Measurements from ENCODE around the gene HID1. TPM values are rescaled to one million over a fixed set of nuclear protein-coding genes. Genes with fewer than 3 reads are reported as not detected.

Gene HID1
- total and polyA plus RNA-seq, 2 of the 4 experiments (the other 2 are of a cell fraction), result 0.18 to 1.7 TPM

GRCh38 chr17:74979408-74980146, 7.0 kb upstream of the HID1 start:
- Histone ChIP-seq H3K9ac (ENCODE audit: low read depth, low read length) (no peak overlapping the region), H4K91ac (ENCODE audit: insufficient read depth, low read depth, low read length) (no peak overlapping the region), H3K27me3 (ENCODE audit: control insufficient read depth, insufficient read depth, low read length) (peaks cover 13% of the 10 kb centered on the region), H2BK15ac (ENCODE audit: low read depth, low read length) (no peak overlapping the region), H4K5ac (ENCODE audit: low read depth, low read length) (no peak overlapping the region), H2BK120ac (ENCODE audit: low read depth, low read length) (no peak overlapping the region), H3K14ac (replicated peaks; ENCODE audit: low read depth, low read length) (no peak overlapping the region), H3K4me3 (ENCODE audit: insufficient read depth, low read depth, low read length) (no peak overlapping the region), H3K79me1 (ENCODE audit: low read depth in 1 of 2, low read length in 2 of 2) (peaks cover 4 to 12% of the 10 kb centered on the region in 2 experiments; a peak in 3 of 4 replicates), H3K23ac (ENCODE audit: low read depth, low read length) (no peak overlapping the region), H4K8ac (ENCODE audit: low read depth in 2 of 2, low read length in 2 of 2) (no peak overlapping the region), H3K9me1 (ENCODE audit: insufficient read depth, low read length) (peaks cover 5% of the 10 kb centered on the region), H3K27ac (ENCODE audit: insufficient read depth, low read length) (no peak overlapping the region), H3K56ac (ENCODE audit: extremely low read depth, insufficient read depth, low read length) (no peak overlapping the region), H3K18ac (ENCODE audit: low read depth, low read length) (no peak overlapping the region), H3K36me3 (ENCODE audit: control insufficient read depth, insufficient read depth, low read length) (no peaks in the 10 kb centered on the region), H2AK5ac (ENCODE audit: low read depth, low read length) (no peak overlapping the region), H2BK5ac (ENCODE audit: low read depth, low read length, poor library complexity, severe bottlenecking) (no peak overlapping the region), H2AFZ (replicated peaks; ENCODE audit: low read length, poor library complexity) (no peak overlapping the region), H3K4me1 (ENCODE audit: control insufficient read depth, insufficient read depth, low read length) (peaks cover 10% of the 10 kb centered on the region), H4K20me1 (ENCODE audit: insufficient read depth, low read length) (no peaks in the 10 kb centered on the region), H3K9me3 (ENCODE audit: control insufficient read depth, insufficient read depth, low read length) (no peaks in the 10 kb centered on the region), H3K4ac (ENCODE audit: low read depth, low read length) (no peak overlapping the region), H3K4me2 (ENCODE audit: low read depth, low read length) (no peak overlapping the region), H2AK9ac (replicated peaks; ENCODE audit: low read depth, low read length, poor library complexity) (no peak overlapping the region), H2BK20ac (ENCODE audit: low read depth, low read length) (no peak overlapping the region)
- 74% methylated on average over 5 of the region's 17 CpGs; no CpG with 5 or more reads in 1 of the 2 experiments for WGBS, 2 experiments (ENCODE audit: extremely low coverage in 2 of 2, insufficient read length in 1 of 2)
- TF ChIP-seq FOS (IDR thresholded peaks at IDR 0.05; ENCODE audit: low read depth, low read length) (no peak), MAZ (IDR thresholded peaks at IDR 0.05; ENCODE audit: borderline replicate concordance, low read depth, low read length) (no peak), BHLHE40 (IDR thresholded peaks at IDR 0.05; ENCODE audit: low read depth, low read length) (no peak), SMC3 (IDR thresholded peaks at IDR 0.05; ENCODE audit: low read depth, low read length) (no peak), POLR2A (IDR thresholded peaks at IDR 0.05; ENCODE audit: low read depth, low read length) (no peak), MXI1 (IDR thresholded peaks at IDR 0.05; ENCODE audit: borderline replicate concordance, low read depth, low read length) (no peak), CTCF (conservative IDR thresholded peaks at IDR 0.05; ENCODE audit: low read depth, low read length) (no peak), RAD21 (IDR thresholded peaks at IDR 0.05; ENCODE audit: low read length) (no peak), MAFK (IDR thresholded peaks at IDR 0.05; ENCODE audit: low read depth, low read length) (no peak), RCOR1 (IDR thresholded peaks at IDR 0.05; ENCODE audit: insufficient replicate concordance, low read length) (no peak), USF2 (IDR thresholded peaks at IDR 0.05; ENCODE audit: low read depth, low read length) (no peak), RFX5 (IDR thresholded peaks at IDR 0.05; ENCODE audit: low read depth, low read length) (no peak), NFE2L2 (IDR thresholded peaks at IDR 0.05; ENCODE audit: low read depth, low read length) (no peak), ELK1 (IDR thresholded peaks at IDR 0.05; ENCODE audit: borderline replicate concordance, low read depth, low read length) (no peak), CHD1 (IDR thresholded peaks at IDR 0.05; ENCODE audit: low read depth, low read length) (no peak), CEBPB (IDR thresholded peaks at IDR 0.05; ENCODE audit: low read depth, low read length) (no peak)
- CTCF ChIA-PET, result no interaction called here
- in situ Hi-C loops (cut with MboI; ENCODE audit: low sequenced_read_pairs) (no loop called here), dilution Hi-C loops (cut with HindIII; ENCODE audit: low sequenced_read_pairs, unreplicated experiment) (no loop called here), intact Hi-C loops (cut with micrococcal nuclease) (no loop called here)
- BruUV-seq (replicated peaks), result no TSS peak
- POLR2A ChIA-PET (ENCODE audit: unreplicated experiment), result no interaction called here
- DNase-seq (no peak), ATAC-seq (ENCODE audit: low read depth) (no peak)
